Activated T-cell treated with anti-CD3 and anti-CD28 coated beads, Interleukin-2, amount 50 U/mL, for 24 hours (primary cell): ENCODE data around the gene TDRKH.
"Not testable (repeated sequence)": the region's sequence is repeated elsewhere in the genome, so short reads cannot be mapped to it uniquely, and the experiment has no call there.

Experiments
- DNase-seq: peaks from one replicate; pipeline ENCODE4 v3.0.0-alpha.2; 2020
- H3K27ac Mint-ChIP-seq: 2 replicates; pipeline ENCODE4 v1.8.0; 2020; ENCODE audit warnings: mild to moderate bottlenecking, mixed read lengths
- H3K27me3 Mint-ChIP-seq: 2 replicates; pipeline ENCODE4 v1.8.0; 2020; ENCODE audit warnings: mixed read lengths
- H3K36me3 Mint-ChIP-seq: 2 replicates; pipeline ENCODE4 v1.8.0; 2020; ENCODE audit warnings: low read depth, mixed read lengths
- H3K4me1 Mint-ChIP-seq: 2 replicates; pipeline ENCODE4 v1.8.0; 2020; ENCODE audit warnings: low read depth, mixed read lengths
- H3K4me3 Mint-ChIP-seq: 2 replicates; pipeline ENCODE4 v1.8.0; 2020; ENCODE audit warnings: mild to moderate bottlenecking, moderate library complexity, mixed read lengths
- H3K9me3 Mint-ChIP-seq: 2 replicates; pipeline ENCODE4 v1.8.0; 2020; ENCODE audit warnings: mixed read lengths

TDRKH gene

DNA sequence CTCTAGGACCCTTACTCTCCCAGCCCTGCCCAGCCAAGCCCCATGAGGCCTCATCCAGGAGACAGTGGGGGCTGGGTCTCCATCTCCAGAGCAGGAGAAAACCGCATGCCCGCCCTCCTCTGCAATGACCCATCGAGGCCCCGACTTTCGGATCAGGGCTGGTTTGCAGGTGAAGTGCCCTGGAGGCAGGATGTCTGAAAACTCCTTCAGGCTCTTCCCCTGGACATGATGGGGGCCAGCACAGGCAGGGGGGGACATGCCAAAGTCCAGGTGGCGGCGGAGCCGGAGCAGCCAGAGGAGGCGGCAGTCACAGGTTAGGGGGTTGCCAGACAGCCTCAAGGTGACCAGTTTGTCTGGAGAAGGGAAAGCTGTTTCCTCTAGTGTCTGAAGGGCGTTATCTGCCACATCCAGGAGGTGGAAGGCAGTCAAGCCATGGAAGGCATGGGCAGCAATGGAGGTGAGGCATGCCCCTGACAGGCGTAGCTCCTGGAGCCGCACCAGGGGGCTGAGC is 11.1 kb upstream of the TDRKH start:
- Mint-ChIP-seq H3K4me3 (no peak overlapping the region), H3K9me3 (no peaks in the 10 kb centered on the region), H3K27me3 (no peaks in the 10 kb centered on the region), H3K27ac (no peak overlapping the region), H3K36me3 (no peaks in the 10 kb centered on the region), H3K4me1 (peaks cover 3% of the 10 kb centered on the region)
- no peak for DNase-seq

DNA sequence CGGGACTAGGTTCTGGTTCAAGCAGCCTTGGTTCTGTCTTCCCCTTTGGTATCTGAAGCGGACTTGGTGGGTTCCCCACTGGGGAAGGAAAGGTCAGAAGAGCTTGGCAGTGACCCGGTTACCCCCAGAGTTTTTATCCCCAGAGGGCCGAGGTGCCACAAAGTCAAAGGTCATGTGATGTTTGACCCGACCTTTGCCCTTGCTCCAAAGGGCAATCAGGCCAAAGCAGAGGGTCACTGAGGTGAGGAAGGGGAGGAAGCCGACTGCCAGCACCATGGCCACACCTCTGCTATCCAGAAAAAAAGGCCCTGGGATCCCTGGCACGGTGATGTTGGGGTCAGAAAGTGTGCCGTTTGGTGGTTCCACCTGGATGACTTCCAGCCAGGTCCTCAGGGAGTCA is 10.5 kb upstream of the TDRKH start:
- H3K4me1 Mint-ChIP-seq = peaks cover 3% of the 10 kb centered on the region
- no peak overlapping the region for H3K4me3 Mint-ChIP-seq
- no peaks in the 10 kb centered on the region for H3K36me3 Mint-ChIP-seq
- H3K27me3 Mint-ChIP-seq = no peaks in the 10 kb centered on the region
- no peaks in the 10 kb centered on the region for H3K9me3 Mint-ChIP-seq
- H3K27ac Mint-ChIP-seq = no peak overlapping the region
- DNase-seq = no peak

- H3K9me3 Mint-ChIP-seq = no peaks in the 10 kb centered on the region
- no peak for DNase-seq
- no peaks in the 10 kb centered on the region for H3K36me3 Mint-ChIP-seq
- peaks cover 3% of the 10 kb centered on the region for H3K4me1 Mint-ChIP-seq
- H3K27me3 Mint-ChIP-seq = no peaks in the 10 kb centered on the region
- no peak overlapping the region for H3K4me3 Mint-ChIP-seq
- no peak overlapping the region for H3K27ac Mint-ChIP-seq
Measured at GRCh38 chr1:151799179-151800022, 9.1 kb upstream of the TDRKH start.

DNA sequence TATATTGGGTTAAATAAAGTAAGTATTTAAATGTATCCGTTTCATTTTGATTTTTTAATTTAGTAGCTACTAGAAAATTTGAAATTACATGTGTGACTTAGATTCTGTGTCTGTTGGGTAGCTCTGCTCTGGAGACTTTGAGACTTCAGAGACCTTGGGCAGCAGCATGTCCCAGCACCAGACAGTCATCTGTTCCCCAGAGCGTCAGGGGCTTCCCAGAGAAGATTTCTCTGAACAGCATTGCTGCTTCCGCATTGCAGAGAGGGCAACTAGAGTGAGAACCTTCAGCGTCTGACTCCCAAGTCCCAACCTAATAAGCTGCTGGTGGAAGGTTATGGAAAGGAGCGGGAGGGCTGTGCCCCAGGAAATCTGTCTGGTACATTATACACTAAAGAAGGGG is 8.3 kb upstream of the TDRKH start:
- H3K4me1 Mint-ChIP-seq = peaks cover 3% of the 10 kb centered on the region
- no peaks in the 10 kb centered on the region for H3K36me3 Mint-ChIP-seq
- no peak overlapping the region for H3K27ac Mint-ChIP-seq
- H3K27me3 Mint-ChIP-seq = no peaks in the 10 kb centered on the region
- H3K9me3 Mint-ChIP-seq = no peaks in the 10 kb centered on the region
- DNase-seq = no peak
- H3K4me3 Mint-ChIP-seq = no peak overlapping the region

DNA sequence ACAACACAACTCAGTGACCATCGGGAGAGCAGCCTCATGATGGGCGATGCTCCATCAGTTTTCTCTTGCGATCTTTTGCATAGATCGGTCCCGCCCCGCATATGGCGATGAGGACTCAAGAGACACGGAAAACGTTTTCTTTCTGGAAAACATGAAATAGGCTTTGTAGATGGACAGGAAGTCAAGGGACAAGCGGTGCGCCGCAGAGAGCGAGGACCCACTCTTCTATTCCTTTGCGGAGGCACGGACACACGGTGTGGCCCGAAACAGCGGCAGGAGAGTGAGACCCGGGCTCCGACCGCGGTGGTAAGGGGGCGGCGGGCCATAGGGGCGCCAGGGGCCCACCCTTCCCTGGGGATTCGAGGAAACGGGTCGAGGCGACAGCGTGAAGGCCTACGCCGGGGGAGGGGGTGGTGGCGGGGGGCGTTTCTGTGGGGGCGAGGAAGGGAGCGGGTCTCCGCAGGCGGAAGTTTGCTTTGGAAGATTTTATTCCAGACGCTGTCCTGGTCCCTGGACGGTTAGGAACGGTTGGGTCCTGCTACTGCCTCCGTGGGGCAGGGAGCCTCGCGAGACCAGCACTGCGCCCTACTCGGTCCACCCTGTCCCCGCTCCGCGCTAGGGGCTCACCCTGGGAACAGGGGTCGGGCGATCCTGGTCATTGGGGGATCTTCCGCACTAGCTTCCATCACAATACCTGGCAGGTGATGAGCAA is 796 bp upstream of the TDRKH start:
- H3K36me3 Mint-ChIP-seq = peaks cover 7% of the 10 kb centered on the region
- DNase-seq = no peak
- H3K4me3 Mint-ChIP-seq = peak overlapping the region; percentile 86
- peak overlapping the region; percentile 86 for H3K27ac Mint-ChIP-seq
- H3K27me3 Mint-ChIP-seq = no peaks in the 10 kb centered on the region
- H3K9me3 Mint-ChIP-seq = no peaks in the 10 kb centered on the region
- H3K4me1 Mint-ChIP-seq = peaks cover 34% of the 10 kb centered on the region

GRCh38 chr1:151787689-151788088 is 2.6 kb downstream of the TDRKH start:
- DNase-seq = no peak
- H3K4me3 Mint-ChIP-seq = no peak overlapping the region

GRCh38 chr1:151783796-151784195 is 6.5 kb downstream of the TDRKH start:
- Mint-ChIP-seq H3K4me1 (peaks cover 6% of the 10 kb centered on the region), H3K9me3 (no peaks in the 10 kb centered on the region), H3K36me3 (peaks cover 21% of the 10 kb centered on the region), H3K4me3 (no peak overlapping the region), H3K27me3 (no peaks in the 10 kb centered on the region), H3K27ac (no peak overlapping the region)
- DNase-seq = no peak

More at GRCh38 chr1:151787689-151788088, 2.6 kb downstream of the TDRKH start:
- H3K9me3 Mint-ChIP-seq = no peaks in the 10 kb centered on the region
- peaks cover 7% of the 10 kb centered on the region for H3K36me3 Mint-ChIP-seq
- H3K27me3 Mint-ChIP-seq = no peaks in the 10 kb centered on the region
- H3K4me1 Mint-ChIP-seq = peaks cover 34% of the 10 kb centered on the region
- H3K27ac Mint-ChIP-seq = no peak overlapping the region

DNA sequence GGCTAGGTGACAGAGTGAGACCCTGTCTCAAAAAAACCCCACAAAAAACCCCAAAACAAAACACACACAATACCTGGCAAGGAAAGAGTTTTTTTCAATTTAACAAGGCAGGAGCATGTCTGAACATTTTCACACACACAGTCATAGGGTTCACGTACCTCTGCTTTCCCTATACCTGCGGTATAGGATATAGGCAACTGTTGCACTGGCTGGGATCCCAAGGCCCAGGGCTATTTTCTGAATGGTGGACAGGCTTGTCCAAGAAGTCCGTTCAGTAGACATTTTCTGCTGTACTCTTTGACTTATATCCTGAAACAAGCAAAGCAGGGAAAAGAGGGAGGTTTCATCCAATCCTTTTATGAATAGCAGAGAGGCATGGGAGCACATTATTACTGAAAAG is 7.6 kb downstream of the TDRKH start:
- no peak for DNase-seq
- Mint-ChIP-seq H3K36me3 (peaks cover 30% of the 10 kb centered on the region), H3K4me1 (no peaks in the 10 kb centered on the region), H3K9me3 (no peaks in the 10 kb centered on the region), H3K27me3 (no peaks in the 10 kb centered on the region), H3K4me3 (no peak overlapping the region), H3K27ac (no peak overlapping the region)

DNA sequence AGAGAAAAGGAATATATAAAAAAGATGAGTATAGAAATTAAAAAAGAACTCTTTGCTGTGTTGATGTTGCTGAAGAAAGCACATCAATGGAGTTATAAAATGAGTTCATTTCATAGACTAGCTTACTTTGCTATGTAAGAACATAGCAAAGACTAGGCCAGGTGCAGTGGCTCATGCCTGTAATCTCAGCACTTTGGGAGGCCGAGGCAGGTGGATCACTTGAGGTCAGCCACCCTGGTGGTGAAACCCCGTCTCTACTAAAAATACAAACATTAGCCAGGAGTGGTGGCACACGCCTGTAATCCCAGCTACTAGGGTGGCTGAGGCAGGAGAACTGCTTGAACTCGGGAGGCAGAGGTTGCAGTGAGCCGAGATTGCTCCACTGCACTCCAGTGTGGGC is 8.3 kb downstream of the TDRKH start:
- peaks cover 32% of the 10 kb centered on the region for H3K36me3 Mint-ChIP-seq
- not testable (repeated sequence) for H3K9me3 Mint-ChIP-seq, H3K4me3 Mint-ChIP-seq, H3K4me1 Mint-ChIP-seq, H3K27ac Mint-ChIP-seq, H3K27me3 Mint-ChIP-seq, DNase-seq

- not testable (repeated sequence) for H3K4me3 Mint-ChIP-seq, H3K9me3 Mint-ChIP-seq, DNase-seq, H3K27ac Mint-ChIP-seq, H3K4me1 Mint-ChIP-seq, H3K27me3 Mint-ChIP-seq
- peaks cover 45% of the 10 kb centered on the region for H3K36me3 Mint-ChIP-seq
Measured at GRCh38 chr1:151780736-151781135, 9.6 kb downstream of the TDRKH start.

DNA sequence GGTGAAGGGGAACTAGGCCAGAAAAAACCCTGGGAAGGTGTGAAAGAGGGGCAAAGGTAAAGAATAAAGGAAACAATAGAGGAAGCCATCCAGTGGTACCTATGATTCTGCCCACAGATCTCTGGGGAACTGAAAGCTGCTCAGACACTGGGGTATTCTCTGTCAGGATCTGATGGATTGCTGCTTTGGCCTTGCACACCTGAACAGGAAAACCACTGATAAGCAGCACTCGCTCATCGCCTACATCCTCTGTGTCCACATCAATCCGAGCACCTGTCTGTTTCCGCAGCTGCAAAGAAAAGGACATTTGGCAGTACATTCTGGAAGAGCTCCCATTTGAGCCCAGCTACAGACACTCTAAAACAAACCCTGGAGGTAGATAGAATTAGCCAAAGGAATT is 10.4 kb downstream of the TDRKH start:
- Mint-ChIP-seq H3K4me1 (no peaks in the 10 kb centered on the region), H3K27me3 (no peaks in the 10 kb centered on the region), H3K27ac (no peak overlapping the region), H3K36me3 (peaks cover 52% of the 10 kb centered on the region), H3K9me3 (no peaks in the 10 kb centered on the region), H3K4me3 (no peak overlapping the region)
- no peak for DNase-seq

- H3K4me1 Mint-ChIP-seq = no peaks in the 10 kb centered on the region
- H3K27me3 Mint-ChIP-seq = no peaks in the 10 kb centered on the region
- peaks cover 55% of the 10 kb centered on the region for H3K36me3 Mint-ChIP-seq
- DNase-seq = no peak
- H3K4me3 Mint-ChIP-seq = no peak overlapping the region
- no peak overlapping the region for H3K27ac Mint-ChIP-seq
- no peaks in the 10 kb centered on the region for H3K9me3 Mint-ChIP-seq
Measured at GRCh38 chr1:151777317-151777716, 13.0 kb downstream of the TDRKH start.

- no peak for DNase-seq
- H3K36me3 Mint-ChIP-seq = peaks cover 51% of the 10 kb centered on the region
- no peaks in the 10 kb centered on the region for H3K9me3 Mint-ChIP-seq
- no peak overlapping the region for H3K27ac Mint-ChIP-seq
- H3K27me3 Mint-ChIP-seq = no peaks in the 10 kb centered on the region
- H3K4me1 Mint-ChIP-seq = no peaks in the 10 kb centered on the region
- no peak overlapping the region for H3K4me3 Mint-ChIP-seq
Measured at GRCh38 chr1:151776665-151777062, 13.6 kb downstream of the TDRKH start.

- H3K4me3 Mint-ChIP-seq = no peak overlapping the region
- no peaks in the 10 kb centered on the region for H3K27me3 Mint-ChIP-seq
- no peak overlapping the region for H3K27ac Mint-ChIP-seq
- peaks cover 47% of the 10 kb centered on the region for H3K36me3 Mint-ChIP-seq
- DNase-seq = no peak
- no peaks in the 10 kb centered on the region for H3K9me3 Mint-ChIP-seq
- no peaks in the 10 kb centered on the region for H3K4me1 Mint-ChIP-seq
Measured at GRCh38 chr1:151775894-151776664, 14.2 kb downstream of the TDRKH start.
